Astrocyte (in vitro differentiated cells and primary cell): ENCODE data around the gene FOXP2.

Experiments used
- EZH2 ChIP-seq: IDR thresholded peaks from 2 replicates; pipeline ENCODE4 v1.6.1; 2012; ENCODE audit warnings: mild to moderate bottlenecking, low read length, inconsistent platforms; ENCODE audit not compliant: insufficient read depth
- TF ChIP-seq, protein P1 (sequence below): IDR thresholded peaks from 2 replicates; pipeline ENCODE4 v1.5.1; 2011; ENCODE audit warnings: low read depth, mild to moderate bottlenecking, inconsistent platforms, low read length, moderate library complexity; ENCODE audit not compliant: insufficient read depth

DNA sequence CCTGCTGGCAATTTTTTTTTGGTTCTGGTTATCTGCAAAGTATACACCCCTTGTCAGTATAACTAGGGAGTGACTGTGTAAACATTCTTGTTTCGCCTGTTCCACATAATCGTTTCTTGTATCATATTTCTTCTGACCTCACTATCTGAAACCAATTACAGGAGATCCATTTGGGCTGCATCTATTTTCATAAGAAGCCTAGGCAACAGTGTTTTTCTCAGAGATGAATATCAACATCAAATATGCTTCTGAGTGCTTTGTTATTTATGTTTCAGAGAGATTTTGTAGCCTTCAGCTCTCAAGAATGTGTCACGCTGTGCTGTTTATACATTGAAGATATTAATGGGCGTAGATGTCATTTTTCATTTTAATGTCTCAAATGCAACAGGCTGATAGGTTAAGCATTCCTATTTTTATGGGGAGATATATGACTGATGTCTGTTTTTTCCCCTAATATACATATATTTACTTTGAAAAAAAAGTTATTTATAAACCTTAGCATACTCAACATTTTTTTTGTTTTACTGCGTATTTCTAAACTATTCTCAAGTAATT lies 115.5 kb downstream of the FOXP2 start:
- TF ChIP-seq, protein P1, sequence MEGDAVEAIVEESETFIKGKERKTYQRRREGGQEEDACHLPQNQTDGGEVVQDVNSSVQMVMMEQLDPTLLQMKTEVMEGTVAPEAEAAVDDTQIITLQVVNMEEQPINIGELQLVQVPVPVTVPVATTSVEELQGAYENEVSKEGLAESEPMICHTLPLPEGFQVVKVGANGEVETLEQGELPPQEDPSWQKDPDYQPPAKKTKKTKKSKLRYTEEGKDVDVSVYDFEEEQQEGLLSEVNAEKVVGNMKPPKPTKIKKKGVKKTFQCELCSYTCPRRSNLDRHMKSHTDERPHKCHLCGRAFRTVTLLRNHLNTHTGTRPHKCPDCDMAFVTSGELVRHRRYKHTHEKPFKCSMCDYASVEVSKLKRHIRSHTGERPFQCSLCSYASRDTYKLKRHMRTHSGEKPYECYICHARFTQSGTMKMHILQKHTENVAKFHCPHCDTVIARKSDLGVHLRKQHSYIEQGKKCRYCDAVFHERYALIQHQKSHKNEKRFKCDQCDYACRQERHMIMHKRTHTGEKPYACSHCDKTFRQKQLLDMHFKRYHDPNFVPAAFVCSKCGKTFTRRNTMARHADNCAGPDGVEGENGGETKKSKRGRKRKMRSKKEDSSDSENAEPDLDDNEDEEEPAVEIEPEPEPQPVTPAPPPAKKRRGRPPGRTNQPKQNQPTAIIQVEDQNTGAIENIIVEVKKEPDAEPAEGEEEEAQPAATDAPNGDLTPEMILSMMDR = no peak
- no peak for TF ChIP-seq EZH2
